ENCODE results near the gene ADAMTS20. TPM values are rescaled to one million over a fixed set of nuclear protein-coding genes. Genes with fewer than 3 reads are reported as not detected.

The ADAMTS20 gene
- total and polyA plus RNA-seq, 10 of the 15 experiments (the other 5 are each of a cell fraction or from before 2014, with no cell fraction given): 0.33 TPM; not detected in 9

GRCh38 chr12:43396671-43397070 is 155.3 kb downstream of the ADAMTS20 start:
- in situ Hi-C loops (cut with MboI): no loop called here
- CTCF ChIA-PET: interaction anchor here (0.6 to 0.7 kb wide), 2 partner anchors 48 to 49 kb away, joined by 3 to 4 read pairs; no protein-coding TSS in a partner anchor
- Histone ChIP-seq H3K36me3 (ENCODE audit: control insufficient read depth in 2 of 2, insufficient read depth in 2 of 2, low read length in 1 of 2) (no peaks in the 10 kb centered on the region), H3K9me3 (replicated peaks; ENCODE audit: control insufficient read depth, insufficient read depth, low read length) (no peaks in the 10 kb centered on the region), H3K27ac (ENCODE audit: control insufficient read depth, insufficient read depth) (no peak overlapping the region), H3K27me3 (replicated peaks in 1 of 2; ENCODE audit: control insufficient read depth in 2 of 2, insufficient read depth in 2 of 2, low read length in 1 of 2) (no peaks in the 10 kb centered on the region), H4K20me1 (ENCODE audit: control insufficient read depth, insufficient read depth) (no peaks in the 10 kb centered on the region), H3K4me3 (no peak overlapping the region), H3K4me1 (ENCODE audit: control insufficient read depth, insufficient read depth, low read length) (no peaks in the 10 kb centered on the region), H3K79me2 (ENCODE audit: control insufficient read depth, insufficient read depth, low read length) (no peaks in the 10 kb centered on the region), H3K9ac (ENCODE audit: control insufficient read depth, insufficient read depth, low read length) (no peak overlapping the region), H2AFZ (ENCODE audit: control insufficient read depth, low read depth, low read length) (no peak overlapping the region), H3K4me2 (ENCODE audit: control insufficient read depth, insufficient read depth) (no peak overlapping the region)
- RAD21 ChIA-PET (ENCODE audit: unreplicated experiment): interaction anchor here (1.0 kb wide), 1 partner anchor 59 kb away, joined by 3 read pairs; no protein-coding TSS in a partner anchor
- SMC1A ChIA-PET (ENCODE audit: uncharacterized antibody, unreplicated experiment): interaction anchor here (1.7 to 2.0 kb wide), 2 partner anchors 9 to 48 kb away, joined by 3 to 6 read pairs; no protein-coding TSS in a partner anchor
- 2% methylated on average over 5 of the region's 5 CpGs for WGBS (ENCODE audit: insufficient coverage, insufficient replicate concordance, low lambda C conversion rate, missing lambda C conversion rate)
- FAIRE-seq (no peak), DNase-seq (ENCODE audit: low read depth, low spot score) (no peak), ATAC-seq (no peak)
- intact Hi-C loops (cut with micrococcal nuclease; ENCODE audit: unreplicated experiment): no loop called here
- TF ChIP-seq BCLAF1 (IDR thresholded peaks at IDR 0.05): no peak
- TF ChIP-seq RUNX3 (IDR thresholded peaks at IDR 0.05; ENCODE audit: low read length): no peak
- no peak for TF ChIP-seq WRNIP1 (IDR thresholded peaks at IDR 0.05; ENCODE audit: borderline replicate concordance, low read depth, low read length)
- TF ChIP-seq ZNF207 (IDR thresholded peaks at IDR 0.05; ENCODE audit: borderline replicate concordance): no peak
- TF ChIP-seq NFXL1 (IDR thresholded peaks at IDR 0.05; ENCODE audit: borderline replicate concordance): no peak
- no peak for TF ChIP-seq CBFB (IDR thresholded peaks at IDR 0.05; ENCODE audit: low read depth)
- no peak for TF ChIP-seq MTA3 (IDR thresholded peaks at IDR 0.05; ENCODE audit: borderline replicate concordance, low read length)
- TF ChIP-seq MAX (IDR thresholded peaks at IDR 0.05; ENCODE audit: low read depth, low read length): no peak
- no peak for TF ChIP-seq MYC (IDR thresholded peaks at IDR 0.05; ENCODE audit: insufficient read depth, insufficient read length, insufficient replicate concordance, low read length, severe bottlenecking)
- no peak for TF ChIP-seq CREM (IDR thresholded peaks at IDR 0.05; ENCODE audit: low read depth)
- BruUV-seq (replicated peaks): no TSS peak
- POLR2A ChIA-PET: no interaction called here

All from GM12878 (cell line).